ENCODE data around the gene SMKR1. TPM values are rescaled to one million over a fixed set of nuclear protein-coding genes. Genes with fewer than 3 reads are reported as not detected.
"Not testable (repeated sequence)": the region's sequence is repeated elsewhere in the genome, so short reads cannot be mapped to it uniquely, and the experiment has no call there.

Gene SMKR1
- total RNA-seq, 1 donor from 2014 or later: not detected

- intact Hi-C loops (cut with micrococcal nuclease): no loop called here
- ATAC-seq (no peak), DNase-seq (no peak)
Measured at GRCh38 chr7:129480674-129481363, 21.5 kb upstream of the SMKR1 start.

GRCh38 chr7:129481376-129481775 lies 21.0 kb upstream of the SMKR1 start:
- intact Hi-C loops (cut with micrococcal nuclease); ATAC-seq; DNase-seq: not testable (repeated sequence)

GRCh38 chr7:129482781-129483180 lies 19.6 kb upstream of the SMKR1 start:
- ATAC-seq (no peak), DNase-seq (no peak)
- intact Hi-C loops (cut with micrococcal nuclease): no loop called here

- ATAC-seq (no peak), DNase-seq (no peak)
- intact Hi-C loops (cut with micrococcal nuclease): no loop called here
Measured at GRCh38 chr7:129489491-129489890, 12.8 kb upstream of the SMKR1 start.

- no peak for ATAC-seq
- intact Hi-C loops (cut with micrococcal nuclease): no loop called here
- DNase-seq: no peak
Measured at GRCh38 chr7:129492391-129492790, 9.9 kb upstream of the SMKR1 start.

- ATAC-seq: no peak
- no peak for DNase-seq
- intact Hi-C loops (cut with micrococcal nuclease): no loop called here
Measured at GRCh38 chr7:129493555-129493954, 8.8 kb upstream of the SMKR1 start.

- DNase-seq (no peak), ATAC-seq (no peak)
- intact Hi-C loops (cut with micrococcal nuclease): no loop called here
Measured at GRCh38 chr7:129494041-129494440, 8.3 kb upstream of the SMKR1 start.

- no peak for DNase-seq
- ATAC-seq: no peak
- intact Hi-C loops (cut with micrococcal nuclease): no loop called here
Measured at GRCh38 chr7:129495987-129496386, 6.3 kb upstream of the SMKR1 start.

GRCh38 chr7:129496653-129497052 lies 5.7 kb upstream of the SMKR1 start:
- intact Hi-C loops (cut with micrococcal nuclease): no loop called here
- DNase-seq: no peak
- no peak for ATAC-seq

- DNase-seq: no peak
- intact Hi-C loops (cut with micrococcal nuclease): no loop called here
- ATAC-seq: no peak
Measured at GRCh38 chr7:129497156-129497555, 5.2 kb upstream of the SMKR1 start.

GRCh38 chr7:129498021-129498420 lies 4.3 kb upstream of the SMKR1 start:
- intact Hi-C loops (cut with micrococcal nuclease): no loop called here
- no peak for ATAC-seq
- no peak for DNase-seq

GRCh38 chr7:129499999-129500398 lies 2.3 kb upstream of the SMKR1 start:
- intact Hi-C loops (cut with micrococcal nuclease): no loop called here
- ATAC-seq (no peak), DNase-seq (no peak)

GRCh38 chr7:129502708-129503685 lies 666 bp downstream of the SMKR1 start:
- intact Hi-C loops (cut with micrococcal nuclease): no loop called here
- DNase-seq: no peak
- ATAC-seq: peak; percentile 45

- ATAC-seq: no peak
- intact Hi-C loops (cut with micrococcal nuclease): no loop called here
Measured at GRCh38 chr7:129503725-129504124, 1.4 kb downstream of the SMKR1 start.

GRCh38 chr7:129512192-129512591 lies 9.9 kb downstream of the SMKR1 start:
- intact Hi-C loops (cut with micrococcal nuclease): no loop called here
- DNase-seq: no peak
- ATAC-seq: no peak

More at GRCh38 chr7:129503725-129504124, 1.4 kb downstream of the SMKR1 start:
- no peak for DNase-seq

- intact Hi-C loops (cut with micrococcal nuclease): no loop called here
- DNase-seq (no peak), ATAC-seq (no peak)
Measured at GRCh38 chr7:129513546-129513945, 11.2 kb downstream of the SMKR1 start.

- ATAC-seq (no peak), DNase-seq (no peak)
- intact Hi-C loops (cut with micrococcal nuclease): no loop called here
Measured at GRCh38 chr7:129514683-129515082, 12.4 kb downstream of the SMKR1 start.

- no peak for DNase-seq
- intact Hi-C loops (cut with micrococcal nuclease): no loop called here
- no peak for ATAC-seq
Measured at GRCh38 chr7:129515381-129515780, 13.1 kb downstream of the SMKR1 start.

- DNase-seq (no peak), ATAC-seq (no peak)
- intact Hi-C loops (cut with micrococcal nuclease): no loop called here
Measured at GRCh38 chr7:129517931-129518330, 15.6 kb downstream of the SMKR1 start.

GRCh38 chr7:129519464-129519863 lies 17.1 kb downstream of the SMKR1 start:
- intact Hi-C loops (cut with micrococcal nuclease): no loop called here
- DNase-seq (no peak), ATAC-seq (no peak)
